Measurements from ENCODE around the gene HOXC13. TPM values are rescaled to one million over a fixed set of nuclear protein-coding genes. Genes with fewer than 3 reads are reported as not detected.

The HOXC13 gene
- total RNA-seq, 1 experiment from 2014 or later = 0.09 TPM

DNA sequence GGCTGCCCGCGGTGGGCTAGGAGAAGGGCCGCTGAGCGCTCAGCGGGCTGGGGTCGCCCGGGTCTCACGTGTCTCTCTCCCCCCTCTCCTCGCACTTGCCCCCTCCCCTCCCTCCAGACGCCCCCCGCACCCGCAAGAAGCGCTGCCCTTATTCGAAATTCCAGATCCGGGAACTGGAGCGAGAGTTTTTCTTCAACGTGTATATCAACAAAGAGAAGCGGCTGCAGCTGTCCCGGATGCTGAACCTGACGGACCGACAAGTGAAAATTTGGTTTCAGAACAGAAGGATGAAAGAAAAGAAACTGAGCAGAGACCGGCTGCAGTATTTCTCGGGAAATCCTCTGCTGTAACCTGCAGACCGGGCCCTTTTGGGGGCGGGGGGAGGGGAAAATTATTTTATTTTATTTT is 36.4 kb downstream of the HOXC13 start:
- CTCF ChIA-PET = no interaction called here
- ATAC-seq (no peak), DNase-seq (ENCODE audit: low spot score) (no peak)
- Mint-ChIP-seq H3K27me3 (ENCODE audit: low read depth) (peaks cover 100% of the 10 kb centered on the region), H3K27ac (no peak overlapping the region), H3K4me3 (no peak overlapping the region), H3K9me3 (no peaks in the 10 kb centered on the region), H3K4me1 (peaks cover 23% of the 10 kb centered on the region), H3K36me3 (no peaks in the 10 kb centered on the region)
- TF ChIP-seq MAX (CRISPR knock-in tag; IDR thresholded peaks at IDR 0.05) (no peak), GRHL2 (CRISPR knock-in tag; IDR thresholded peaks at IDR 0.05; ENCODE audit: insufficient replicate concordance, severe bottlenecking) (no peak), ETV6 (CRISPR knock-in tag; IDR thresholded peaks at IDR 0.05) (no peak), NFYB (CRISPR knock-in tag; conservative IDR thresholded peaks at IDR 0.05; ENCODE audit: low read depth) (no peak), ATF1 (CRISPR knock-in tag; IDR thresholded peaks at IDR 0.05) (no peak), NR3C1 (CRISPR knock-in tag; conservative IDR thresholded peaks at IDR 0.05; ENCODE audit: low read depth) (no peak), PRRX2 (CRISPR knock-in tag; IDR thresholded peaks at IDR 0.05) (no peak), MYBL2 (CRISPR knock-in tag; IDR thresholded peaks at IDR 0.05) (no peak), ZNF263 (CRISPR knock-in tag; IDR thresholded peaks at IDR 0.05; ENCODE audit: low read depth) (no peak), CREM (CRISPR knock-in tag; IDR thresholded peaks at IDR 0.05) (no peak), TCF7 (CRISPR knock-in tag; IDR thresholded peaks at IDR 0.05; ENCODE audit: low read depth) (no peak), GABPB1 (CRISPR knock-in tag; IDR thresholded peaks at IDR 0.05) (no peak)
- TF ChIP-seq, protein P1, sequence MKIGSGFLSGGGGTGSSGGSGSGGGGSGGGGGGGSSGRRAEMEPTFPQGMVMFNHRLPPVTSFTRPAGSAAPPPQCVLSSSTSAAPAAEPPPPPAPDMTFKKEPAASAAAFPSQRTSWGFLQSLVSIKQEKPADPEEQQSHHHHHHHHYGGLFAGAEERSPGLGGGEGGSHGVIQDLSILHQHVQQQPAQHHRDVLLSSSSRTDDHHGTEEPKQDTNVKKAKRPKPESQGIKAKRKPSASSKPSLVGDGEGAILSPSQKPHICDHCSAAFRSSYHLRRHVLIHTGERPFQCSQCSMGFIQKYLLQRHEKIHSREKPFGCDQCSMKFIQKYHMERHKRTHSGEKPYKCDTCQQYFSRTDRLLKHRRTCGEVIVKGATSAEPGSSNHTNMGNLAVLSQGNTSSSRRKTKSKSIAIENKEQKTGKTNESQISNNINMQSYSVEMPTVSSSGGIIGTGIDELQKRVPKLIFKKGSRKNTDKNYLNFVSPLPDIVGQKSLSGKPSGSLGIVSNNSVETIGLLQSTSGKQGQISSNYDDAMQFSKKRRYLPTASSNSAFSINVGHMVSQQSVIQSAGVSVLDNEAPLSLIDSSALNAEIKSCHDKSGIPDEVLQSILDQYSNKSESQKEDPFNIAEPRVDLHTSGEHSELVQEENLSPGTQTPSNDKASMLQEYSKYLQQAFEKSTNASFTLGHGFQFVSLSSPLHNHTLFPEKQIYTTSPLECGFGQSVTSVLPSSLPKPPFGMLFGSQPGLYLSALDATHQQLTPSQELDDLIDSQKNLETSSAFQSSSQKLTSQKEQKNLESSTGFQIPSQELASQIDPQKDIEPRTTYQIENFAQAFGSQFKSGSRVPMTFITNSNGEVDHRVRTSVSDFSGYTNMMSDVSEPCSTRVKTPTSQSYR (CRISPR knock-in tag; IDR thresholded peaks at IDR 0.05) = no peak
- TF ChIP-seq, protein P2, sequence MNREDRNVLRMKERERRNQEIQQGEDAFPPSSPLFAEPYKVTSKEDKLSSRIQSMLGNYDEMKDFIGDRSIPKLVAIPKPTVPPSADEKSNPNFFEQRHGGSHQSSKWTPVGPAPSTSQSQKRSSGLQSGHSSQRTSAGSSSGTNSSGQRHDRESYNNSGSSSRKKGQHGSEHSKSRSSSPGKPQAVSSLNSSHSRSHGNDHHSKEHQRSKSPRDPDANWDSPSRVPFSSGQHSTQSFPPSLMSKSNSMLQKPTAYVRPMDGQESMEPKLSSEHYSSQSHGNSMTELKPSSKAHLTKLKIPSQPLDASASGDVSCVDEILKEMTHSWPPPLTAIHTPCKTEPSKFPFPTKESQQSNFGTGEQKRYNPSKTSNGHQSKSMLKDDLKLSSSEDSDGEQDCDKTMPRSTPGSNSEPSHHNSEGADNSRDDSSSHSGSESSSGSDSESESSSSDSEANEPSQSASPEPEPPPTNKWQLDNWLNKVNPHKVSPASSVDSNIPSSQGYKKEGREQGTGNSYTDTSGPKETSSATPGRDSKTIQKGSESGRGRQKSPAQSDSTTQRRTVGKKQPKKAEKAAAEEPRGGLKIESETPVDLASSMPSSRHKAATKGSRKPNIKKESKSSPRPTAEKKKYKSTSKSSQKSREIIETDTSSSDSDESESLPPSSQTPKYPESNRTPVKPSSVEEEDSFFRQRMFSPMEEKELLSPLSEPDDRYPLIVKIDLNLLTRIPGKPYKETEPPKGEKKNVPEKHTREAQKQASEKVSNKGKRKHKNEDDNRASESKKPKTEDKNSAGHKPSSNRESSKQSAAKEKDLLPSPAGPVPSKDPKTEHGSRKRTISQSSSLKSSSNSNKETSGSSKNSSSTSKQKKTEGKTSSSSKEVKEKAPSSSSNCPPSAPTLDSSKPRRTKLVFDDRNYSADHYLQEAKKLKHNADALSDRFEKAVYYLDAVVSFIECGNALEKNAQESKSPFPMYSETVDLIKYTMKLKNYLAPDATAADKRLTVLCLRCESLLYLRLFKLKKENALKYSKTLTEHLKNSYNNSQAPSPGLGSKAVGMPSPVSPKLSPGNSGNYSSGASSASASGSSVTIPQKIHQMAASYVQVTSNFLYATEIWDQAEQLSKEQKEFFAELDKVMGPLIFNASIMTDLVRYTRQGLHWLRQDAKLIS (CRISPR knock-in tag; IDR thresholded peaks at IDR 0.05; ENCODE audit: borderline replicate concordance) = no peak
- TF ChIP-seq, protein P3, sequence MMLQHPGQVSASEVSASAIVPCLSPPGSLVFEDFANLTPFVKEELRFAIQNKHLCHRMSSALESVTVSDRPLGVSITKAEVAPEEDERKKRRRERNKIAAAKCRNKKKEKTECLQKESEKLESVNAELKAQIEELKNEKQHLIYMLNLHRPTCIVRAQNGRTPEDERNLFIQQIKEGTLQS (CRISPR knock-in tag; conservative IDR thresholded peaks at IDR 0.05) = no peak
- TF ChIP-seq, protein P4, sequence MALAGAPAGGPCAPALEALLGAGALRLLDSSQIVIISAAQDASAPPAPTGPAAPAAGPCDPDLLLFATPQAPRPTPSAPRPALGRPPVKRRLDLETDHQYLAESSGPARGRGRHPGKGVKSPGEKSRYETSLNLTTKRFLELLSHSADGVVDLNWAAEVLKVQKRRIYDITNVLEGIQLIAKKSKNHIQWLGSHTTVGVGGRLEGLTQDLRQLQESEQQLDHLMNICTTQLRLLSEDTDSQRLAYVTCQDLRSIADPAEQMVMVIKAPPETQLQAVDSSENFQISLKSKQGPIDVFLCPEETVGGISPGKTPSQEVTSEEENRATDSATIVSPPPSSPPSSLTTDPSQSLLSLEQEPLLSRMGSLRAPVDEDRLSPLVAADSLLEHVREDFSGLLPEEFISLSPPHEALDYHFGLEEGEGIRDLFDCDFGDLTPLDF (CRISPR knock-in tag; IDR thresholded peaks at IDR 0.05) = no peak
- TF ChIP-seq, protein P5, sequence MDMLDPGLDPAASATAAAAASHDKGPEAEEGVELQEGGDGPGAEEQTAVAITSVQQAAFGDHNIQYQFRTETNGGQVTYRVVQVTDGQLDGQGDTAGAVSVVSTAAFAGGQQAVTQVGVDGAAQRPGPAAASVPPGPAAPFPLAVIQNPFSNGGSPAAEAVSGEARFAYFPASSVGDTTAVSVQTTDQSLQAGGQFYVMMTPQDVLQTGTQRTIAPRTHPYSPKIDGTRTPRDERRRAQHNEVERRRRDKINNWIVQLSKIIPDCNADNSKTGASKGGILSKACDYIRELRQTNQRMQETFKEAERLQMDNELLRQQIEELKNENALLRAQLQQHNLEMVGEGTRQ (CRISPR knock-in tag; IDR thresholded peaks at IDR 0.05) = no peak
- POLR2A ChIA-PET = no interaction called here
